Activated T-helper 1 cell treated with Interleukin-2 at 50 U/mL for 16 hours (primary cell): ENCODE measurements around the gene FBXW4.

Source experiments
- DNase-seq: peaks from one replicate; pipeline ENCODE4 v3.0.0-alpha.2; 2020; ENCODE audit warnings: low read depth

Gene FBXW4

GRCh38 chr10:101580486-101581399 lies 114.2 kb downstream of the FBXW4 start:
- DNase-seq, result no peak

GRCh38 chr10:101579516-101579870 lies 115.5 kb downstream of the FBXW4 start:
- DNase-seq, result no peak

GRCh38 chr10:101578803-101579515 lies 116.0 kb downstream of the FBXW4 start:
- DNase-seq, result no peak

GRCh38 chr10:101578192-101578591 lies 116.8 kb downstream of the FBXW4 start:
- no peak for DNase-seq

- DNase-seq, result no peak
Observed at GRCh38 chr10:101577121-101577871, 117.7 kb downstream of the FBXW4 start.

- DNase-seq, result no peak
Observed at GRCh38 chr10:101576211-101576863, 118.6 kb downstream of the FBXW4 start.

- DNase-seq, result no peak
Observed at GRCh38 chr10:101575580-101576210, 119.3 kb downstream of the FBXW4 start.

GRCh38 chr10:101575091-101575490 lies 119.9 kb downstream of the FBXW4 start:
- no peak for DNase-seq

GRCh38 chr10:101573885-101574753 lies 120.9 kb downstream of the FBXW4 start:
- DNase-seq, result no peak

GRCh38 chr10:101572785-101573184 lies 122.2 kb downstream of the FBXW4 start:
- no peak for DNase-seq

- DNase-seq, result no peak
Observed at GRCh38 chr10:101572126-101572525, 122.8 kb downstream of the FBXW4 start.

GRCh38 chr10:101571271-101571925 lies 123.6 kb downstream of the FBXW4 start:
- no peak for DNase-seq

- DNase-seq, result no peak
Observed at GRCh38 chr10:101570428-101571270, 124.3 kb downstream of the FBXW4 start.

- peak; percentile 74 for DNase-seq
Observed at GRCh38 chr10:101569622-101570427, 125.1 kb downstream of the FBXW4 start.

GRCh38 chr10:101569323-101569621 lies 125.7 kb downstream of the FBXW4 start:
- DNase-seq, result no peak

- no peak for DNase-seq
Observed at GRCh38 chr10:101568054-101568745, 126.8 kb downstream of the FBXW4 start.

- no peak for DNase-seq
Observed at GRCh38 chr10:101567165-101568006, 127.6 kb downstream of the FBXW4 start.
